ENCODE measurements around the gene CRX. TPM values are rescaled to one million over a fixed set of nuclear protein-coding genes. Genes with fewer than 3 reads are reported as not detected.
"Not testable (repeated sequence)": the region's sequence is repeated elsewhere in the genome, so short reads cannot be mapped to it uniquely, and the experiment has no call there.

The CRX gene
- total RNA-seq, 1 experiment from 2014 or later = not detected

DNA sequence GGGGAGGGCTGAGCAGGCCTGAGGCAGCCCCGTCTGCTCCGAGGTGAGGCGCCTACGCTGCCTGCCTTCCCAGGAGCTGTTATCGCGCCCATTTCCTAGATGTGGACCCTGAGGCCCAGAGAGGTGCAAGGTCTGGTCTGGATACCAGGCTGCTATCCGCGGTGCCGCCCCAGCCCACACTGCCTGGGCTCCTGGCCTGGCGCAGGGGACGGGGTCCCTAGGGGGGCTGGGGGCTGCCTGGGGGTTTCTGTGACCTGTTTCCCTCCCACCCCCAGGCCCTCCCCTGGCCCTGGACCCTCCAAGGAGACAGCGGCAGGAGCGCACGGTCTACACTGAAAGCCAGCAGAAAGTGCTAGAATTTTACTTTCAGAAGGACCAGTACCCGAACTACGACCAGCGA lies 38.1 kb downstream of the CRX start:
- intact Hi-C loops (cut with micrococcal nuclease; ENCODE audit: unreplicated experiment) = loop anchor here (10.0 kb wide), 1 partner anchor 65 kb away; no protein-coding TSS in a partner anchor
- H4K20me1 ChIP-seq (ENCODE audit: insufficient read depth); H3K27ac ChIP-seq; H2AFZ ChIP-seq; H3F3A ChIP-seq (ENCODE audit: insufficient read depth, low read depth); POLR2A ChIA-PET (ENCODE audit: unreplicated experiment); BruUV-seq (replicated peaks); H3K4me1 ChIP-seq (replicated peaks; ENCODE audit: insufficient read depth); CTCF ChIA-PET; H3K4me3 ChIP-seq; H3K9me2 ChIP-seq (ENCODE audit: insufficient read depth); H3K79me2 ChIP-seq (ENCODE audit: low read depth); DNase-seq; H3K36me3 ChIP-seq (ENCODE audit: low read depth); H3K4me2 ChIP-seq; H3K9me3 ChIP-seq (ENCODE audit: insufficient read depth, low read depth): not testable (repeated sequence)
- H3K27me3 ChIP-seq (ENCODE audit: insufficient read depth, low read depth) = peaks cover 27% of the 10 kb centered on the region

DNA sequence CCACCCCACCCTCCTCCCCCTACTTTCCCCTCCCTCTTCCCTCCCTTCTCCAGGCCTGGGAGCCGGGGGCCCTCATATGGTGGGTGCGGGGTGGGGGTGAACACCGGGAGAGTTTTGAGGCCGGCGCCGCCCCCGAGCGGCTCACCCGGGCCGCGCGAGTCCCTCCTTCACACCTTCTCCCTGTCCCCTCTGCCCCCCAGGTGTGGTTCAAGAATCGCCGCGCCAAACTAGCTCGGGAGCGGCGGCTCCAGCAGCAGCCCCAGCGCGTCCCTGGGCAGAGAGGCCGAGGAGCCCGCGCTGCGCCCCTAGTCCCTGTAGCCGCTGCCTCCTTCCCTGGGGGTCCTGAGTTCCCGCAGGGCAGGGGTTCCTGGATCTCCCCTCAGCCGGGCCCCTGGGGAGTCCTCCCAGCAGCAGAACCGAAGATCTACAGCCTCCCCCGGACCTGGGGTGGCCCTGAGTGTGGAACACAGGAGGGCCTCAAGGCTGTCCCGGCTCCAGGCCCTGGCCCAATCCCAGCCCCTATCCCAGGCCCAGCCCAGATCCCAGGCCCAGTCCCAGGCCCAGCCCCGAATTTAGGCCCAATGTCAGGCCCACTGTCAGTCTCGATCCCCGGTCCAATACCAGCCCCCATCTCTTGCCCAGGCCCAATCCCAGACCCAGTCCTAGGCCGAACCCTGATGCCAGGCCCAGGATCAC lies 39.0 kb downstream of the CRX start:
- no TSS peak for BruUV-seq (replicated peaks)
- Histone ChIP-seq H3K36me3 (ENCODE audit: low read depth) (no peaks in the 10 kb centered on the region), H3K4me1 (replicated peaks; ENCODE audit: insufficient read depth) (0 out of 2 replicates have a peak, but pooled peaks cover 8% of the 10 kb centered on the region), H3K79me2 (ENCODE audit: low read depth) (no peaks in the 10 kb centered on the region), H3K27me3 (ENCODE audit: insufficient read depth, low read depth) (peaks cover 29% of the 10 kb centered on the region), H3F3A (ENCODE audit: insufficient read depth, low read depth) (0 out of 2 replicates have a peak, but pooled peaks cover 4% of the 10 kb centered on the region), H3K9me2 (ENCODE audit: insufficient read depth) (no peaks in the 10 kb centered on the region), H2AFZ (no peak overlapping the region), H4K20me1 (ENCODE audit: insufficient read depth) (no peaks in the 10 kb centered on the region), H3K4me3 (no peak overlapping the region), H3K27ac (no peak overlapping the region), H3K4me2 (no peak overlapping the region), H3K9me3 (ENCODE audit: insufficient read depth, low read depth) (no peaks in the 10 kb centered on the region)
- CTCF ChIA-PET = no interaction called here
- POLR2A ChIA-PET (ENCODE audit: unreplicated experiment) = no interaction called here
- TF ChIP-seq EZH2 (IDR thresholded peaks at IDR 0.05; ENCODE audit: low read depth) = no peak
- TF ChIP-seq, protein P1, sequence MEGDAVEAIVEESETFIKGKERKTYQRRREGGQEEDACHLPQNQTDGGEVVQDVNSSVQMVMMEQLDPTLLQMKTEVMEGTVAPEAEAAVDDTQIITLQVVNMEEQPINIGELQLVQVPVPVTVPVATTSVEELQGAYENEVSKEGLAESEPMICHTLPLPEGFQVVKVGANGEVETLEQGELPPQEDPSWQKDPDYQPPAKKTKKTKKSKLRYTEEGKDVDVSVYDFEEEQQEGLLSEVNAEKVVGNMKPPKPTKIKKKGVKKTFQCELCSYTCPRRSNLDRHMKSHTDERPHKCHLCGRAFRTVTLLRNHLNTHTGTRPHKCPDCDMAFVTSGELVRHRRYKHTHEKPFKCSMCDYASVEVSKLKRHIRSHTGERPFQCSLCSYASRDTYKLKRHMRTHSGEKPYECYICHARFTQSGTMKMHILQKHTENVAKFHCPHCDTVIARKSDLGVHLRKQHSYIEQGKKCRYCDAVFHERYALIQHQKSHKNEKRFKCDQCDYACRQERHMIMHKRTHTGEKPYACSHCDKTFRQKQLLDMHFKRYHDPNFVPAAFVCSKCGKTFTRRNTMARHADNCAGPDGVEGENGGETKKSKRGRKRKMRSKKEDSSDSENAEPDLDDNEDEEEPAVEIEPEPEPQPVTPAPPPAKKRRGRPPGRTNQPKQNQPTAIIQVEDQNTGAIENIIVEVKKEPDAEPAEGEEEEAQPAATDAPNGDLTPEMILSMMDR (conservative IDR thresholded peaks at IDR 0.05) = no peak
- intact Hi-C loops (cut with micrococcal nuclease; ENCODE audit: unreplicated experiment) = loop anchor here (10.0 kb wide), 1 partner anchor 66 kb away; no protein-coding TSS in a partner anchor
- DNase-seq = no peak

DNA sequence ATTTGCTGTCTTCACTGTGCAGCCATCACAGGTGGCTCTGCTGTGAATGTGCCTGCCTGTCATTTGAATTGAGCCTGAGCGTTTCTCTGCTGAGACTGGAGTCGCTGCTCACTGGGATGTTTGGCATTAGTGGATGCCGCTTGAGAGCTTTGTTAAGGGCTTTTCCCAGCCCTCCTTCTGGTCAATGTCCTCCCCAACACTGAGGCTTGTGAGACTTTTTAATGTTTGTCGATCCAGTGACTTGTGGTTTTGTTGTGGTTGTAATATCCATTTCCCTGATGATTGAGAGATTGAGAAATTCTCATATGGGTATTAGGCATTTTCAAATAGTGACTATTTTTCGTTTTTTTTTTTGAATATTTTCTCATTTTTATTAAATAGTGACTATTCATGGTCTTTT lies 39.9 kb downstream of the CRX start:
- Histone ChIP-seq H3K4me3 (no peak overlapping the region), H4K20me1 (ENCODE audit: insufficient read depth) (no peaks in the 10 kb centered on the region), H3F3A (ENCODE audit: insufficient read depth, low read depth) (0 out of 2 replicates have a peak, but pooled peaks cover 4% of the 10 kb centered on the region), H2AFZ (no peak overlapping the region), H3K27me3 (ENCODE audit: insufficient read depth, low read depth) (peaks cover 33% of the 10 kb centered on the region), H3K9me3 (ENCODE audit: insufficient read depth, low read depth) (no peaks in the 10 kb centered on the region), H3K27ac (no peak overlapping the region), H3K4me1 (replicated peaks; ENCODE audit: insufficient read depth) (0 out of 2 replicates have a peak, but pooled peaks cover 8% of the 10 kb centered on the region), H3K36me3 (ENCODE audit: low read depth) (no peaks in the 10 kb centered on the region), H3K9me2 (ENCODE audit: insufficient read depth) (no peaks in the 10 kb centered on the region), H3K4me2 (no peak overlapping the region), H3K79me2 (ENCODE audit: low read depth) (no peaks in the 10 kb centered on the region)
- CTCF ChIA-PET = no interaction called here
- TF ChIP-seq, protein P1 (conservative IDR thresholded peaks at IDR 0.05) = no peak
- TF ChIP-seq EZH2 (IDR thresholded peaks at IDR 0.05; ENCODE audit: low read depth) = no peak
- no peak for DNase-seq
- no TSS peak for BruUV-seq (replicated peaks)
- POLR2A ChIA-PET (ENCODE audit: unreplicated experiment) = no interaction called here
- intact Hi-C loops (cut with micrococcal nuclease; ENCODE audit: unreplicated experiment) = loop anchor here (10.0 kb wide), 1 partner anchor 67 kb away; no protein-coding TSS in a partner anchor
